HG03520 (cell line): Measurements from ENCODE around the gene GAREM2.

Source experiments
- ATAC-seq: cut with Tn5 transposase; IDR thresholded peaks from one replicate; pipeline ENCODE4 v1.9.1; 2021; ENCODE audit warnings: mild to moderate bottlenecking, moderate library complexity; ENCODE audit not compliant: unreplicated experiment

Gene GAREM2

DNA sequence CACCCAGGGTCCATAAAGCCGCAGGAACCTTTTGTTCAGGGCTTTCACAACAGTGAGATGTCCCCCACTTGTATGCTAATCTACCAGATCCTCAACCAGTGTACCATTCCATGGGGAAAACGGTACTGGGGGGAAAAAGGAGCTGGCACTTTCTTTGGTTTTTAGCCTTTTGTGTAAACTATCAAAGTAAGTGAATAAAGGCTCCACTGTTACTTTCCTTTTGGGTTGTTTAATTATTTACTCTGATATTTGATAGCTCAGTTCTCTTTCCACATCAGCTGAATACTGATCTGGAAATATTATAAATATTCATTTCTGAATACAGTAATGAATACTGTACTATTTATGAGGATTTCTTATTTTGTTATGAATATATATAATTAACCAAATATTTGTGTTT is 51.2 kb downstream of the GAREM2 start:
- ATAC-seq, result no peak

GRCh38 chr2:26229595-26229994 is 56.7 kb downstream of the GAREM2 start:
- ATAC-seq, result no peak

GRCh38 chr2:26230806-26231205 is 57.9 kb downstream of the GAREM2 start:
- ATAC-seq, result no peak

DNA sequence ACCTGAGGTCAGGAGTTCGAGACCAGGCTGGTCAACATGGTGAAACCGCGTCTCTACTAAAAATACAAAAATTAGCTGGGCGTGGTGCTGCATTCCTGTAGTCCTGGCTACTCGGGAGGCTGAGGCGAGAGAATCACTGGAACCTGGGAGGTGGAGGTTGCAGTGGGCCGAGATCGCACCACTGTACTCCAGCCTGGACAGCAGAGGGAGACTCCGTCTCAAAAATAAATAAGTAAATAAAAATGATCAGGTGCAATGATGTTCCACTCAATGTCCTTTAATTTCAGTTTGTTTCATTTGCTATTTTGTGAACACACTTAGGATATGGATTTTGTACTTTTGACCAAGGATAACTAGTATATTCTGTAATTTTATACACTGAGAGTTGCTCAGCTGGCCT is 62.2 kb downstream of the GAREM2 start:
- ATAC-seq, result no peak

GRCh38 chr2:26237868-26238267 is 65.0 kb downstream of the GAREM2 start:
- no peak for ATAC-seq

- ATAC-seq, result no peak
Observed at GRCh38 chr2:26238311-26238958, 65.5 kb downstream of the GAREM2 start.
